ENCODE results near the gene MMEL1. TPM values are rescaled to one million over a fixed set of nuclear protein-coding genes. Genes with fewer than 3 reads are reported as not detected.
A peak's percentile ranks its signal among the peaks of the same experiment; 100 is the strongest.

MMEL1 gene
- total and polyA plus RNA-seq, 2 of the 13 experiments (the other 11 are each of a cell fraction or from before 2014, with no cell fraction given) = 0.48 TPM; not detected in 1

DNA sequence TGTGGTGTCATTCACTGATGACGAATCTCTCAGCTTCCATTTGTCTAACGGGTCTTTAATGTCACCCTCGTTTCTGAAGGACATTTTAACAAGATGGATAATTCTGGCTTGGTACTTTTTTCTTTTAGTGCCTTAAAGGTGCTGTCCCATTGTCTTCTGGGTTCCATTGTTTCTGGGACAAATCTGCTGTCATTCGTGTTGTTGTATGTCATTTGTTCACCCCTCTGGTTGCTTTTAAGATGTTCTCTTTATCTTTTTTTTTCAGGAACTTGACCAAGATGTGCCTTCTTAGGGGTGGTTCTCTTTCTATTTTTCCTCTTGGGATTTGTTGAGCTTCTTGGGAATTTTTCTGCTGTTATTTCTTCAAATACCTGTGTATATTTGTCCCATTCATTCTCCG is 14.0 kb upstream of the MMEL1 start:
- no peak overlapping the region for H3K4me3 ChIP-seq (replicated peaks in 1 of 3; ENCODE audit: insufficient read depth in 1 of 3, low read depth in 2 of 3, low read length in 3 of 3)
- 2% methylated on average over 5 of the region's 5 CpGs for WGBS (ENCODE audit: low lambda C conversion rate)
- no peak overlapping the region for H3K4me2 ChIP-seq (ENCODE audit: low read depth, low read length)
- no TSS peak for BruUV-seq (replicated peaks)
- ATAC-seq (no peak), FAIRE-seq (no peak), DNase-seq (ENCODE audit: low spot score) (no peak)
- ChIA-PET POLR2A (no interaction called here), CTCF (ENCODE audit: low intra/inter-chr PET ratio, low total read pairs) (no interaction called here)
- H3K36me3 ChIP-seq (replicated peaks in 1 of 2; ENCODE audit: control insufficient read depth in 1 of 2, insufficient read depth in 2 of 2, low read length in 2 of 2) = no peaks in the 10 kb centered on the region
- no peaks in the 10 kb centered on the region for H4K20me1 ChIP-seq (ENCODE audit: insufficient read depth, low read length)
- no peak overlapping the region for H3K27ac ChIP-seq (ENCODE audit: extremely low read length, insufficient read depth, low read length)
- peaks cover 14% of the 10 kb centered on the region for H3K9me3 ChIP-seq (ENCODE audit: low read length)
- no peak overlapping the region for H3K9ac ChIP-seq (ENCODE audit: insufficient read depth, low read depth, low read length)
- H2AFZ ChIP-seq (ENCODE audit: low read length) = no peak overlapping the region
- TF ChIP-seq ZNF317 (CRISPR knock-in tag; IDR thresholded peaks at IDR 0.05) = peak; percentile 100
- peak; percentile 73; the same call in 1 of the 2 replicates for TF ChIP-seq ZNF24 (IDR thresholded peaks at IDR 0.05)
- TF ChIP-seq RXRB (CRISPR knock-in tag; IDR thresholded peaks at IDR 0.05; ENCODE audit: borderline replicate concordance) = no peak
- in situ Hi-C loops (cut with HindIII; ENCODE audit: extremely low pct_ligation_motif_present, low pct_unique_long_range_greater_than_20kb) = no loop called here
- intact Hi-C loops (cut with micrococcal nuclease; ENCODE audit: unreplicated experiment) = no loop called here
- peaks cover 0 to 2% of the 10 kb centered on the region in 2 experiments; a peak in 2 of 5 replicates for H3K27me3 ChIP-seq (ENCODE audit: control insufficient read depth in 1 of 2, insufficient read depth in 2 of 2, low read length in 2 of 2)
- peaks cover 3% of the 10 kb centered on the region for H3K79me2 ChIP-seq (ENCODE audit: insufficient read depth, low read length)
- no peaks in the 10 kb centered on the region for H3K4me1 ChIP-seq (ENCODE audit: insufficient read depth, low read length)

DNA sequence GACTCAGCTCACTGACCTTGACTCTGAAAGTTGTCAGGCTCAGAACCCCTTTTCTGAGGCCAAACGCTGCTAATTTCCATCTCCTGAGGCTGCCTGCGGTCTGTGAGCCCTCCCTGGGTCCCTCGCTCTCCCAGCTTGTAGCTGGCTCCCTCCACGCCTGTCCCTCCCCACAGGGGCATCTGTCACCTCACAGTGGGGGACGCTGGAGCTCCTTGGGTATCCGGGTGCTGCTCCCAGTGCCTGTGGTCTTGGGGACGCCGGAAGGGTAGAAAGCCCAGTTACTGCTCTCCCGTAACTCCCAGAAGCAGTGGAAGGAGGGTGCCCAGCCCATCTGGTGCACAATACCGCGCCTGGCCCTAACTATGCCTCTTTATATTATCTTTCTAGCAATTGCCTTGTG is 13.0 kb upstream of the MMEL1 start:
- intact Hi-C loops (cut with micrococcal nuclease; ENCODE audit: unreplicated experiment) (no loop called here), in situ Hi-C loops (cut with HindIII; ENCODE audit: extremely low pct_ligation_motif_present, low pct_unique_long_range_greater_than_20kb) (no loop called here)
- FAIRE-seq = no peak
- ChIA-PET POLR2A (no interaction called here), CTCF (ENCODE audit: low intra/inter-chr PET ratio, low total read pairs) (no interaction called here)
- Histone ChIP-seq H3K9me3 (ENCODE audit: low read length) (peaks cover 14% of the 10 kb centered on the region), H3K27me3 (ENCODE audit: control insufficient read depth in 1 of 2, insufficient read depth in 2 of 2, low read length in 2 of 2) (peaks cover 0 to 2% of the 10 kb centered on the region in 2 experiments; a peak in 2 of 5 replicates), H2AFZ (ENCODE audit: low read length) (no peak overlapping the region), H3K27ac (ENCODE audit: extremely low read length, insufficient read depth, low read length) (no peak overlapping the region), H3K79me2 (ENCODE audit: insufficient read depth, low read length) (peaks cover 3% of the 10 kb centered on the region), H3K4me3 (replicated peaks in 1 of 3; ENCODE audit: insufficient read depth in 1 of 3, low read depth in 2 of 3, low read length in 3 of 3) (no peak overlapping the region), H4K20me1 (ENCODE audit: insufficient read depth, low read length) (no peaks in the 10 kb centered on the region), H3K9ac (ENCODE audit: insufficient read depth, low read depth, low read length) (no peak overlapping the region), H3K4me1 (ENCODE audit: insufficient read depth, low read length) (peaks cover 6% of the 10 kb centered on the region; the same call in 1 of the 2 replicates), H3K4me2 (ENCODE audit: low read depth, low read length) (no peak overlapping the region), H3K36me3 (replicated peaks in 1 of 2; ENCODE audit: control insufficient read depth in 1 of 2, insufficient read depth in 2 of 2, low read length in 2 of 2) (no peaks in the 10 kb centered on the region)
- ATAC-seq = no peak
- no TSS peak for BruUV-seq (replicated peaks)
- TF ChIP-seq SKI (IDR thresholded peaks at IDR 0.05; ENCODE audit: partially characterized antibody) (no peak), SIX4 (CRISPR knock-in tag; IDR thresholded peaks at IDR 0.05) (no peak), ZNF550 (CRISPR knock-in tag; IDR thresholded peaks at IDR 0.05; ENCODE audit: borderline replicate concordance) (no peak), NFATC3 (CRISPR knock-in tag; IDR thresholded peaks at IDR 0.05) (no peak), RBM22 (optimal IDR thresholded peaks at IDR 0.05; ENCODE audit: low read length) (no peak), SOX6 (IDR thresholded peaks at IDR 0.05) (no peak), SOX6 (CRISPR knock-in tag; IDR thresholded peaks at IDR 0.05) (no peak), MAFF (IDR thresholded peaks at IDR 0.05; ENCODE audit: low read depth, low read length) (no peak), KLF16 (CRISPR knock-in tag; IDR thresholded peaks at IDR 0.05) (no peak)
- TF ChIP-seq, protein P1, sequence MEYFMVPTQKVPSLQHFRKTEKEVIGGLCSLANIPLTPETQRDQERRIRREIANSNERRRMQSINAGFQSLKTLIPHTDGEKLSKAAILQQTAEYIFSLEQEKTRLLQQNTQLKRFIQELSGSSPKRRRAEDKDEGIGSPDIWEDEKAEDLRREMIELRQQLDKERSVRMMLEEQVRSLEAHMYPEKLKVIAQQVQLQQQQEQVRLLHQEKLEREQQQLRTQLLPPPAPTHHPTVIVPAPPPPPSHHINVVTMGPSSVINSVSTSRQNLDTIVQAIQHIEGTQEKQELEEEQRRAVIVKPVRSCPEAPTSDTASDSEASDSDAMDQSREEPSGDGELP (IDR thresholded peaks at IDR 0.05; ENCODE audit: borderline replicate concordance, low read depth) = no peak
- DNase-seq (ENCODE audit: low spot score) = no peak
- WGBS (ENCODE audit: low lambda C conversion rate) = 43% methylated on average over 9 of the region's 11 CpGs

Measured in HepG2 (cell line).